A673 (cell line): Measurements from ENCODE around the gene RSPH1. TPM values are rescaled to one million over a fixed set of nuclear protein-coding genes. Genes with fewer than 3 reads are reported as not detected.

Experiments used
- BruUV-seq: library from RNA; stranded (reverse); fragments of 400-500 nt; replicated peaks from 2 replicates; lab custom pipeline; 2021; lab: Mats Ljungman, UMichigan
- CTCF ChIA-PET: fragments of 300-600 bp; sonication (Branson Sonifier 250); formaldehyde crosslinking; loops from one replicate; lab custom pipeline; 2022; ENCODE audit warnings: antibody characterized with exemption; lab: Charles Lee
- POLR2A ChIA-PET: fragments of 300-600 bp; sonication (Branson Sonifier 250); formaldehyde crosslinking; loops from one replicate; lab custom pipeline; 2022; ENCODE audit warnings: antibody characterized with exemption; ENCODE audit not compliant: low non-redundant PET; lab: Charles Lee
- DNase-seq: peaks from one replicate; pipeline ENCODE4 v3.0.0-alpha.2; 2015; ENCODE audit warnings: low spot score
- H3K27ac ChIP-seq: fragments of 200-600 bp; sonication (generic); 2 replicates; pipeline ENCODE4 v1.5.1; 2016; ENCODE audit warnings: mixed run types, low read depth, mild to moderate bottlenecking, mixed read lengths, antibody characterized with exemption, low read length; ENCODE audit not compliant: poor library complexity, severe bottlenecking
- H3K27me3 ChIP-seq: fragments of 200-600 bp; sonication (generic); replicated peaks from 2 replicates; pipeline ENCODE4 v1.6.1; 2017; ENCODE audit warnings: mixed run types, low read depth, mild to moderate bottlenecking, mixed read lengths, antibody characterized with exemption, low read length; ENCODE audit not compliant: insufficient read depth, poor library complexity
- H3K36me3 ChIP-seq: fragments of 200-600 bp; sonication (generic); 2 replicates; pipeline ENCODE4 v1.6.1; 2016; ENCODE audit warnings: mixed run types, mild to moderate bottlenecking, mixed read lengths, antibody characterized with exemption, low read length; ENCODE audit not compliant: insufficient read depth, poor library complexity, severe bottlenecking
- H3K4me1 ChIP-seq: fragments of 200-600 bp; sonication (generic); 2 replicates; pipeline ENCODE4 v1.6.1; 2017; ENCODE audit warnings: mixed run types, mild to moderate bottlenecking, mixed read lengths, antibody characterized with exemption, low read length; ENCODE audit not compliant: insufficient read depth, poor library complexity, severe bottlenecking
- H3K4me3 ChIP-seq: fragments of 200-600 bp; sonication (generic); 2 replicates; pipeline ENCODE4 v1.5.1; 2016; ENCODE audit warnings: low read depth, mixed run types, mild to moderate bottlenecking, mixed read lengths, low read length; ENCODE audit not compliant: poor library complexity, severe bottlenecking
- H3K9me3 ChIP-seq: fragments of 200-600 bp; sonication (generic); 2 replicates; pipeline ENCODE4 v1.6.1; 2016; ENCODE audit warnings: mixed run types, low read depth, mild to moderate bottlenecking, mixed read lengths, antibody characterized with exemption, low read length; ENCODE audit not compliant: poor library complexity, severe bottlenecking
- CTCF ChIP-seq: fragments of 300-800, 200-600 bp; sonication (generic); conservative IDR thresholded peaks from 2 replicates; pipeline ENCODE4 v1.5.1; 2017; ENCODE audit warnings: low read depth, mild to moderate bottlenecking, antibody characterized with exemption, low read length, moderate library complexity, mixed read lengths
- EZH2 ChIP-seq: fragments of 200-600 bp; sonication (generic); IDR thresholded peaks from 2 replicates; pipeline ENCODE4 v1.6.1; 2017; ENCODE audit warnings: borderline replicate concordance, low read depth, mild to moderate bottlenecking, mixed read lengths, antibody characterized with exemption, low read length; ENCODE audit not compliant: poor library complexity, severe bottlenecking
- intact Hi-C: fragments of 100-400 bp; cut with micrococcal nuclease; formaldehyde crosslinking; loops from one replicate; pipeline ENCODE4 v1.10.0; 2022; ENCODE audit not compliant: unreplicated experiment
- total RNA-seq: library from RNA; stranded (reverse); gene quantifications from 2 replicates; pipeline ENCODE4 v1.2.3, GENCODE V29; 2021

The RSPH1 gene
- total RNA-seq, 1 experiment from 2014 or later, result 0.45 TPM

DNA sequence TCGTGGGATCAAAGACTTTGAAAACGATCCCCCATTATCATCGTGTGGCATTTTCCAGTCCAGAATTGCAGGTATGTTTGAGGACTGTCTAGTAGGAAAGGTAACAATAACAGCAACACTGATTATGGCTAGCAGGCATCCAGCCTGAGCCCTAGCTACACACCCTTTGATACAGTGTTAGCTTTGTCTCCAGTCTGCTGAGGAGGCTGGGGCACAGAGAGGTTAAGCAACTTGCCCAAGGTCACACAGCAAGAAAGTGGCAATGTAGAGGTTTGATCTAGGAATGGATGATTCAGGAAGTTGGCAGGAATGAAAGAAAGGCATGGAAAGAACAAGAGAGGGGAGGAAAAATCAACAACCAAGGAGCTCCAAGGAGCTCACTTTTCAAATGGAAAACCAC is 61.1 kb downstream of the RSPH1 start:
- DNase-seq, result no peak
- CTCF ChIA-PET, result no interaction called here
- TF ChIP-seq EZH2, result no peak
- no peak for TF ChIP-seq CTCF
- no peak overlapping the region for H3K27ac ChIP-seq
- BruUV-seq, result no TSS peak
- H3K9me3 ChIP-seq, result peaks cover 12% of the 10 kb centered on the region
- intact Hi-C loops, result no loop called here
- H3K27me3 ChIP-seq, result peaks cover 43% of the 10 kb centered on the region
- POLR2A ChIA-PET, result no interaction called here
- H3K36me3 ChIP-seq, result no peaks in the 10 kb centered on the region
- no peaks in the 10 kb centered on the region for H3K4me1 ChIP-seq
- H3K4me3 ChIP-seq, result no peak overlapping the region

- BruUV-seq, result no TSS peak
- no peak for DNase-seq
- Histone ChIP-seq H3K27ac (no peak overlapping the region), H3K4me3 (no peak overlapping the region), H3K27me3 (peaks cover 51% of the 10 kb centered on the region), H3K4me1 (no peaks in the 10 kb centered on the region), H3K9me3 (peaks cover 12% of the 10 kb centered on the region), H3K36me3 (no peaks in the 10 kb centered on the region)
- POLR2A ChIA-PET, result no interaction called here
- intact Hi-C loops, result no loop called here
- TF ChIP-seq CTCF (no peak), EZH2 (no peak)
- CTCF ChIA-PET, result no interaction called here
Observed at GRCh38 chr21:42433946-42434551, 62.0 kb downstream of the RSPH1 start.

DNA sequence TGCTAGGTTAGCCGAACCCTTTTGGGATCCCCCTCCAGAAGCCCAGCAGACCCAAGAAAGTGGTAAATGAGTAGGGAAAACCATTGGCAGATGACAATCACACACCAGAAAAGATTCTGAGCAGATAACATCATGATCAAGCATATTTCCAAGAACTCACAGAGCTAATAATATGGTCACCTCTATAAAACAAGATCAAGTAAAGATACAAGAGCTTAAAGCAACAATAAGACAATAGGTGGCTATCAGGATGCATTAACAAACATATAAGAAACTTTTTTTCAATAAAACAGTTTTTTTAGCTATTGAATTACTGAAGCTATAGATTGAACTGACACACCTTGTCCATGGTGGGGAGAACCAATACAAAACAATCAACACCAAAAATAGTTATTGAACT is 63.3 kb downstream of the RSPH1 start:
- Histone ChIP-seq H3K9me3 (peaks cover 12% of the 10 kb centered on the region), H3K4me3 (no peak overlapping the region), H3K27me3 (peaks cover 64% of the 10 kb centered on the region), H3K4me1 (no peaks in the 10 kb centered on the region), H3K36me3 (no peaks in the 10 kb centered on the region), H3K27ac (no peak overlapping the region)
- POLR2A ChIA-PET, result no interaction called here
- no peak for DNase-seq
- no TSS peak for BruUV-seq
- intact Hi-C loops, result no loop called here
- CTCF ChIA-PET, result no interaction called here
- no peak for TF ChIP-seq CTCF
- TF ChIP-seq EZH2, result no peak
